Common myeloid progenitor, CD34-positive (primary cell): ENCODE data around the gene ATP1A2.

Source experiments
- CTCF ChIA-PET: fragments of 350-600 bp; sonication (Branson Sonifier 250); formaldehyde crosslinking; loops from one replicate; lab custom pipeline; 2021; ENCODE audit warnings: antibody characterized with exemption; lab: Charles Lee
- POLR2A ChIA-PET: fragments of 350-600 bp; sonication (Branson Sonifier 250); formaldehyde crosslinking; loops from one replicate; lab custom pipeline; 2021; ENCODE audit warnings: antibody characterized with exemption; lab: Charles Lee
- DNase-seq, 3 donors: peaks; one replicate each; pipeline versions ENCODE4 v3.0.0 to v3.0.0-alpha.2; 2013
- H3K27ac ChIP-seq, 2 experiments: 1 replicate in 1 of 2; 2 replicates in 1 of 2; pipeline ENCODE4 v1.7.0; 2013; ENCODE audit warnings: inconsistent platforms in 2 of 2, low read length in 2 of 2, mild to moderate bottlenecking in 2 of 2, low read depth in 1 of 2, moderate library complexity in 1 of 2; ENCODE audit not compliant: severe bottlenecking in 2 of 2, insufficient read depth in 1 of 2, poor library complexity in 1 of 2
- H3K27me3 ChIP-seq, 5 experiments: replicated peaks in 2 of 5; 1 replicate in 3 of 5; 2 replicates in 2 of 5; pipeline versions ENCODE4 v1.6.1 to v1.7.0; 2013; ENCODE audit warnings: low read length in 4 of 5, mild to moderate bottlenecking in 2 of 5, moderate library complexity in 2 of 5, inconsistent platforms in 1 of 5; ENCODE audit not compliant: insufficient read depth in 5 of 5, control insufficient read depth in 4 of 5
- H3K36me3 ChIP-seq, 4 experiments: 1 replicate in 2 of 4; 2 replicates in 2 of 4; pipeline versions ENCODE4 v1.6.1 to v1.7.0; 2013; ENCODE audit warnings: low read length in 3 of 4, control low read depth in 1 of 4, mild to moderate bottlenecking in 1 of 4; ENCODE audit not compliant: control insufficient read depth in 4 of 4, insufficient read depth in 4 of 4
- H3K4me1 ChIP-seq, 4 experiments: 1 replicate in 3 of 4; 2 replicates in 1 of 4; pipeline versions ENCODE4 v1.6.1 to v1.7.1; 2013; ENCODE audit warnings: low read length in 3 of 4, mild to moderate bottlenecking in 3 of 4, control low read depth in 1 of 4, inconsistent platforms in 1 of 4, moderate library complexity in 1 of 4; ENCODE audit not compliant: control insufficient read depth in 4 of 4, insufficient read depth in 4 of 4; ENCODE audit errors: control extremely low read depth in 1 of 4
- H3K4me3 ChIP-seq, 7 experiments: 1 replicate in 4 of 7; 2 replicates in 3 of 7; pipeline versions ENCODE4 v1.5.1 to v1.7.0; 2013; ENCODE audit warnings: mild to moderate bottlenecking in 7 of 7, low read length in 6 of 7, moderate library complexity in 6 of 7, inconsistent platforms in 2 of 7, low read depth in 2 of 7, control low read depth in 1 of 7; ENCODE audit not compliant: insufficient read depth in 4 of 7, control insufficient read depth in 1 of 7; ENCODE audit errors: extremely low read depth in 1 of 7
- H3K9me3 ChIP-seq, 5 experiments: 1 replicate in 4 of 5; 2 replicates in 1 of 5; pipeline versions ENCODE4 v1.6.1 to v1.7.1; 2013; ENCODE audit warnings: low read length in 4 of 5, mild to moderate bottlenecking in 2 of 5, inconsistent platforms in 1 of 5, low read depth in 1 of 5, moderate library complexity in 1 of 5; ENCODE audit not compliant: control insufficient read depth in 4 of 5, insufficient read depth in 2 of 5; ENCODE audit errors: control extremely low read depth in 1 of 5
- WGBS: methylation state at CpG from one replicate; pipeline ENCODE4 v1.1.5; 2013; ENCODE audit not compliant: insufficient coverage; 5-methylcytosine and 5-hydroxymethylcytosine counted together

Gene ATP1A2

DNA sequence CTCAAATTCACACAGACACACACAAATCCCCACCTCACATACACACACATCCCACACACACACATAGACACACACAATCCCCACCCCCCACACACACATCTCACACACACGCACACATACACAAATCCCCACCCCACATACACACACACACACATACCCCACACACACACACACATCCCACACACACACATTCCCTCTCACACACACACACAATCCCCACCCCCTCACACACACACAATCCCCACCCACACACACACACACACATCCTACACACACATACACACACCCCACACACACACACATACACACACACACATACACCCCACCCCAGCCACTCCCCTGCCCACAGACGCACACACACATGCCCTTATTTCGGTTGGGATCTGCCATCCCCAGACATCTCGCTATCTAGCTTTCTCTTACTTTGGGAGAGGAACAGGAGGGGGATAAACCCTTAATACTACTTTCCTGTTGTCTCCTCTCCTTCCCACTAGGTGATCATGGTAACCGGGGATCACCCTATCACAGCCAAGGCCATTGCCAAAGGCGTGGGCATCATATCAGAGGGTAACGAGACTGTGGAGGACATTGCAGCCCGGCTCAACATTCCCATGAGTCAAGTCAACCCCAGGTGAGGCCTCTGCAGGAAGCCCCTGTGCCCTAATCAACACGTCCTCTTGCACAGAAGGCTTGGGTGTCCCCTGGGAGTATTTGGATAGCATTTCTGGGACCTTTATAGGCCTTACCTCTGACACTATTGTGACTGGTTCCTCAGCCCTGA is 18.6 kb downstream of the ATP1A2 start:
- peaks cover 0 to 10% (median 0%) of the 10 kb centered on the region in 5 experiments for H3K27me3 ChIP-seq
- no peaks in the 10 kb centered on the region for H3K36me3 ChIP-seq
- no peak overlapping the region for H3K27ac ChIP-seq
- H3K4me3 ChIP-seq, result no peak overlapping the region
- POLR2A ChIA-PET, result interaction anchor here (1.4 kb wide), 1 partner anchor 23 kb away, joined by 3 read pairs; no protein-coding TSS in a partner anchor
- no peaks in the 10 kb centered on the region for H3K4me1 ChIP-seq
- WGBS, result 97% methylated on average over 8 of the region's 9 CpGs
- H3K9me3 ChIP-seq, result no peaks in the 10 kb centered on the region
- CTCF ChIA-PET, result no interaction called here
- no peak for DNase-seq

DNA sequence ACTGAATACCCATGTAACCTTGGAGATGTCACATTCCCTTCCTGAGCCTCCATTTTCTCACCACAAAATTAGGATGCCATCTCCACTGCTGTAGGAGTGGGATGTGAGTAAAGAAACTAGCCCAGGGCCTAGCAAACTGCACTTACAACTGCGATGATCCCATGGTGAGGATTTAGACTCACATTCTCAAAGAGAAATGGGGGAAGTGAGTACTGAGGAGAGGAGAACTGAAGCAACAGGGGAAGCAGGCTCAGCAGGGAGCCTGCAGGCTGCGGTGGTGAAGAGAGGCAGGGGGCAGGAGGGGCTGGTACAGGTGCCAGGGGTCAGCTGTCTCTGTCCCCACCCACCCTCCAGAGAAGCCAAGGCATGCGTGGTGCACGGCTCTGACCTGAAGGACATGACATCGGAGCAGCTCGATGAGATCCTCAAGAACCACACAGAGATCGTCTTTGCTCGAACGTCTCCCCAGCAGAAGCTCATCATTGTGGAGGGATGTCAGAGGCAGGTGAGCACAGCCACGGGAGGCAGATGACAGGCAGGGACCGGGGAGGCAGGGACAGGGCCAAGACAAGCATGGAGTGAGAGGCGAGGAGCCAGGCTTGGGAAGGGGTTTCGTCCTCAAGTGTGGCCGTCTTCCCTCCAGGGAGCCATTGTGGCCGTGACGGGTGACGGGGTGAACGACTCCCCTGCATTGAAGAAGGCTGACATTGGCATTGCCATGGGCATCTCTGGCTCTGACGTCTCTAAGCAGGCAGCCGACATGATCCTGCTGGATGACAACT is 19.4 kb downstream of the ATP1A2 start:
- Histone ChIP-seq H3K36me3 (no peaks in the 10 kb centered on the region), H3K4me1 (no peaks in the 10 kb centered on the region), H3K27me3 (peaks cover 0 to 10% (median 0%) of the 10 kb centered on the region in 5 experiments), H3K27ac (no peak overlapping the region), H3K9me3 (no peaks in the 10 kb centered on the region), H3K4me3 (no peak overlapping the region)
- CTCF ChIA-PET, result no interaction called here
- WGBS, result 94% methylated on average over 18 of the region's 20 CpGs
- no peak for DNase-seq
- POLR2A ChIA-PET, result interaction anchor here (1.4 kb wide), 1 partner anchor 22 kb away, joined by 3 read pairs; no protein-coding TSS in a partner anchor

DNA sequence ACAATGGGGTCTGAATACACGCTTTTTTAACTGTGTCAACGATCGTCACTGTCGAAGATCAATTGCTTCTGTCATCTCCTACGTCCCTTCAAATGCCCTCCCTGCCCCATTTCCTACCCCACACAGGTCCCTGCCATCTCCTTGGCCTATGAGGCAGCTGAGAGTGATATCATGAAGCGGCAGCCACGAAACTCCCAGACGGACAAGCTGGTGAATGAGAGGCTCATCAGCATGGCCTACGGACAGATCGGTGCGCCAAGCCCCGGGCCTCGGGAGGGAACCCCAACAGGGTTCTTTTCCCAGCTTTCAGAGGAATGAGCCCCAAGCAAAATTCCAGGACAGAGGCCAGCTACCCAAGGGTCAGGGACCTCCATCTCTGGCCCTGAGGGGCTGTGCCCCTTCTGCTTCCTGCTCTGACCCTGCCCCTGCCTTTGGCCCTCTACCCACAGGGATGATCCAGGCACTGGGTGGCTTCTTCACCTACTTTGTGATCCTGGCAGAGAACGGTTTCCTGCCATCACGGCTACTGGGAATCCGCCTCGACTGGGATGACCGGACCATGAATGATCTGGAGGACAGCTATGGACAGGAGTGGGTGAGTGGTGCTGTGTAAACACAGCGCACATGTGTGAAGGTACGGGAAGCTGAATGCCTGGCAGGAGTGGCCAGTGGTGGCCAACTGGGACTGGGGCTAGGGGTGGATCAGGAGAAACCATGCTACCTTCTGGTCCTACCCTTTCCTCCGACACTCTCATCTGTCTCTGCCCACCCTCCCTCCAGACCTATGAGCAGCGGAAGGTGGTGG is 20.8 kb downstream of the ATP1A2 start:
- Histone ChIP-seq H3K9me3 (no peaks in the 10 kb centered on the region), H3K27me3 (peaks cover 0 to 10% (median 0%) of the 10 kb centered on the region in 5 experiments), H3K36me3 (no peaks in the 10 kb centered on the region), H3K4me1 (no peaks in the 10 kb centered on the region), H3K4me3 (no peak overlapping the region), H3K27ac (no peak overlapping the region)
- no peak for DNase-seq
- WGBS, result 94% methylated on average over 22 of the region's 22 CpGs
- POLR2A ChIA-PET, result no interaction called here
- CTCF ChIA-PET, result no interaction called here

DNA sequence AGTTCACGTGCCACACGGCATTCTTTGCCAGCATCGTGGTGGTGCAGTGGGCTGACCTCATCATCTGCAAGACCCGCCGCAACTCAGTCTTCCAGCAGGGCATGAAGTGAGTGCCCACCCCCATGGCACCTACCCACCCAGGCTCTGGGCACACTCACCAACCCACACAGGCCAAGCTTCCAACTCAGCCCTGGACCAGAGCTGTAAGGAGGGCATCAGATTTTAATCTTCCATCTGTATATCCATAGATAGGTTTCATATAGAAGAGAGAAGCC is 21.3 kb downstream of the ATP1A2 start:
- 98% methylated on average over 5 of the region's 5 CpGs for WGBS
- CTCF ChIA-PET, result no interaction called here

DNA sequence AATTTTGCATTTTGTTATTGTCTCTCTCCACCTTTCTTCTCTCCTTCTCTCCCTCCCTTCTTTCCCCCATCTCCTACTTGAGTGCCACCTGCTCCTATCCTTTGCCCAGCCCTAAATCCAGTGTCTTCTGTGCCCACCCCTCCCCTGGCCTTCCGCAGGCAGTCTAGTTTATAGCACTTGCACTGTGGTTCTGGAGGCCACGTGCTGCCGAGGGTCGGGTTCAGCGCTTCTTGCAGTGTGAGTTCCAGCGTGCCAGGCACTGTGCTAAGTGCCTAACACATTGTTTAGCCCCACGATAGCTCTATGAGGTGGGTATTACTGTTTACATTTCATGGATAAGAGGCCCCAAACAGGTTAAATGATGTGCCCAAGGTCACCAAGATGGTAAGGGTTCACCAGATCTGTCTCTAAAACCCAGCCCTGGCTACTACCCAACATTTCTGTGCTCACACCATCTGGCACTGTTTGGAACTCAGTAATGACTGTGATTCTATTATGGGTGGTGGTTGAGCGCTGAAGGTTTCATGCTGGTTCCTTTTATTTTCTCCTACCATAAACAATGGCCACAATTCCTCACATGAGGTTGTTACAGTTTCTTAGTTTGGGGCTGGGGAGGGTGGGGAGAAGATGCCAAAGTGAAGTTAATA is 21.8 kb downstream of the ATP1A2 start:
- Histone ChIP-seq H3K9me3 (no peaks in the 10 kb centered on the region), H3K27me3 (peaks cover 0 to 12% (median 0%) of the 10 kb centered on the region in 5 experiments), H3K36me3 (no peaks in the 10 kb centered on the region), H3K27ac (no peak overlapping the region), H3K4me3 (no peak overlapping the region), H3K4me1 (no peaks in the 10 kb centered on the region)
- CTCF ChIA-PET, result no interaction called here
- DNase-seq, result no peak
- 91% methylated on average over 7 of the region's 8 CpGs for WGBS
- POLR2A ChIA-PET, result no interaction called here

More for the DNA sequence above, 21.3 kb downstream of the ATP1A2 start:
- Histone ChIP-seq H3K27me3 (peaks cover 0 to 12% (median 0%) of the 10 kb centered on the region in 5 experiments), H3K36me3 (no peaks in the 10 kb centered on the region), H3K27ac (no peak overlapping the region), H3K9me3 (no peaks in the 10 kb centered on the region), H3K4me1 (no peaks in the 10 kb centered on the region), H3K4me3 (no peak overlapping the region)
- DNase-seq, result no peak
- POLR2A ChIA-PET, result no interaction called here

DNA sequence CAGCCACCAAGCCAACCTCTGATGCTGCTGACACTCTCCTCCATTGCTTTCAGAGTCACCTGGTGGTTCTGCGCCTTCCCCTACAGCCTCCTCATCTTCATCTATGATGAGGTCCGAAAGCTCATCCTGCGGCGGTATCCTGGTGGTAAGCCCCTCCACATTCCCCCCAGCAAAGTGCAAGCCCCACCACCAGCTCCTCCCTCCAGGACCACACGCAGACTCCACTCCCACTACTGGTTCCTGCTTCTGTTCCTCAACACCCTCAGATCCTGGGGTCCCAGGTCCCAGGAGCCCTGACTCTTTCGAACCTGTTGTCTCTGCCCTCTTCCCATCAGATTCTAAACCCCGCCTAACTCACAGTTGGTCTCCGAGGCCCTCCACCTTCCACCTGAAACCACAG is 24.3 kb downstream of the ATP1A2 start:
- H3K9me3 ChIP-seq, result no peaks in the 10 kb centered on the region
- no peak overlapping the region for H3K27ac ChIP-seq
- ChIA-PET POLR2A (no interaction called here), CTCF (no interaction called here)
- DNase-seq, result no peak
- H3K36me3 ChIP-seq, result no peaks in the 10 kb centered on the region
- no peak overlapping the region for H3K4me3 ChIP-seq
- peaks cover 0 to 6% (median 0%) of the 10 kb centered on the region in 5 experiments for H3K27me3 ChIP-seq
- peaks cover 0 to 10% (median under 1%) of the 10 kb centered on the region in 4 experiments for H3K4me1 ChIP-seq
- 95% methylated on average over 4 of the region's 8 CpGs for WGBS
